ENCODE data around the gene TTC38. TPM values are rescaled to one million over a fixed set of nuclear protein-coding genes. Genes with fewer than 3 reads are reported as not detected.
A peak's percentile ranks its signal among the peaks of the same experiment; 100 is the strongest.

TTC38 gene
- total RNA-seq, 1 donor from 2014 or later = 16.1 TPM

DNA sequence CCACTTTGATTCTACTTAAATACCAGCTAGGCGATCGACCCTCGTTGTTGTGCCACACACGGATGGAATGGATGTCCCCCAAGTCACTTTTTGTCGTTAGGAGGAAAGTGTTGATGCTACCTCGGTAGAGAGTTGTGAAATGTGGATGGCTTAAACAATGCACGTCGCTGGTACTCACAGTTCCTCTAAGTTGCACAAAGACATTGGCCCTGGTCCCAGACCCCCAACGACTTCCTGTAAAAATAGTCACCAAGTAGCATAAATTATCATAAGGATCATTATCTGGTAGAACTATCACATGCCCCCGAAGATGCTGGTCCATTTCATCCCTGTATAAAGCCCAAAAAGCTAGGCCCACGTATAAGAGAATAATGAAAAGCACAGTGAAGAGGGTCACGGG is 8.4 kb upstream of the TTC38 start:
- FAIRE-seq (no peak), DNase-seq (ENCODE audit: low read depth) (no peak)
- peaks cover 56% of the 10 kb centered on the region for H3K27me3 Mint-ChIP-seq (ENCODE audit: low read depth, unreplicated experiment)
- H3K36me3 Mint-ChIP-seq (ENCODE audit: low read depth, unreplicated experiment) = peaks cover 16% of the 10 kb centered on the region
- peaks cover 2% of the 10 kb centered on the region for H3K9me3 ChIP-seq (ENCODE audit: insufficient read depth, low read depth, low read length)
- no peak overlapping the region for H3K4me2 ChIP-seq (ENCODE audit: low read length)
- H3K4me3 Mint-ChIP-seq (ENCODE audit: unreplicated experiment) = no peak overlapping the region
- H3K4me1 Mint-ChIP-seq (ENCODE audit: low read depth, unreplicated experiment) = no peaks in the 10 kb centered on the region
- TF ChIP-seq, protein P1, sequence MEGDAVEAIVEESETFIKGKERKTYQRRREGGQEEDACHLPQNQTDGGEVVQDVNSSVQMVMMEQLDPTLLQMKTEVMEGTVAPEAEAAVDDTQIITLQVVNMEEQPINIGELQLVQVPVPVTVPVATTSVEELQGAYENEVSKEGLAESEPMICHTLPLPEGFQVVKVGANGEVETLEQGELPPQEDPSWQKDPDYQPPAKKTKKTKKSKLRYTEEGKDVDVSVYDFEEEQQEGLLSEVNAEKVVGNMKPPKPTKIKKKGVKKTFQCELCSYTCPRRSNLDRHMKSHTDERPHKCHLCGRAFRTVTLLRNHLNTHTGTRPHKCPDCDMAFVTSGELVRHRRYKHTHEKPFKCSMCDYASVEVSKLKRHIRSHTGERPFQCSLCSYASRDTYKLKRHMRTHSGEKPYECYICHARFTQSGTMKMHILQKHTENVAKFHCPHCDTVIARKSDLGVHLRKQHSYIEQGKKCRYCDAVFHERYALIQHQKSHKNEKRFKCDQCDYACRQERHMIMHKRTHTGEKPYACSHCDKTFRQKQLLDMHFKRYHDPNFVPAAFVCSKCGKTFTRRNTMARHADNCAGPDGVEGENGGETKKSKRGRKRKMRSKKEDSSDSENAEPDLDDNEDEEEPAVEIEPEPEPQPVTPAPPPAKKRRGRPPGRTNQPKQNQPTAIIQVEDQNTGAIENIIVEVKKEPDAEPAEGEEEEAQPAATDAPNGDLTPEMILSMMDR (IDR thresholded peaks at IDR 0.05; ENCODE audit: insufficient read depth, low read depth, low read length) = no peak
- TF ChIP-seq EZH2 (IDR thresholded peaks at IDR 0.05; ENCODE audit: insufficient read depth, low read length) = no peak
- peaks cover 15% of the 10 kb centered on the region for H3K27me3 ChIP-seq (ENCODE audit: insufficient read depth, low read length)
- H3K4me3 ChIP-seq (ENCODE audit: insufficient read depth, low read depth, low read length) = no peak overlapping the region
- H4K20me1 ChIP-seq (ENCODE audit: insufficient read depth, low read length) = no peaks in the 10 kb centered on the region
- no peaks in the 10 kb centered on the region for H3K79me2 ChIP-seq (ENCODE audit: insufficient read depth, low read length)
- peaks cover 34% of the 10 kb centered on the region for H3K9me3 Mint-ChIP-seq (ENCODE audit: unreplicated experiment)
- no peak overlapping the region for H3K27ac Mint-ChIP-seq (ENCODE audit: unreplicated experiment)
- H3K9ac ChIP-seq (ENCODE audit: low read length) = no peak overlapping the region
- H2AFZ ChIP-seq (ENCODE audit: low read depth, low read length) = no peak overlapping the region
- H3K4me1 ChIP-seq (ENCODE audit: insufficient read depth, low read length) = no peaks in the 10 kb centered on the region
- H3K27ac ChIP-seq (ENCODE audit: low read depth, low read length) = no peak overlapping the region
- H3K36me3 ChIP-seq (ENCODE audit: insufficient read depth, low read length) = no peaks in the 10 kb centered on the region

DNA sequence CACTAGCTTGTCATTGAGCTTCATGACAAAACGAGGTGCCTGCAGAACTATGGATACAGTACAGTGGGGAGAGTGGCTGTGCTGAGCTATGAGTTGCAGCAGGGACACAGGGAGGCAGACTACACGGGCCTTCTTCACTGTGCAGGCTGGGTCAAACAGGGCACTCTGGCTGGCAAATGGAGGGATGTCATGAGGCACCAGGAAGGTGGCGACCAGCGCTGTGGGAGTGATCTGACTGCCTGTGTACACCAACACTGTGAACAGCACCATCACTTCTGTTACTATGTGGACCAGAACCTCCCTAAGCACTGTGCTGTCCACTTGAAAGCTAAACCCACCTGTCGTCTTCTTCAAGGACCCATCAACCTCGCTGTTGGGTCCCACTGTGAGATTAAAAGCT is 7.8 kb upstream of the TTC38 start:
- no peak overlapping the region for H3K27ac Mint-ChIP-seq (ENCODE audit: unreplicated experiment)
- Histone ChIP-seq H3K36me3 (ENCODE audit: insufficient read depth, low read length) (no peaks in the 10 kb centered on the region), H3K79me2 (ENCODE audit: insufficient read depth, low read length) (no peaks in the 10 kb centered on the region), H3K4me3 (ENCODE audit: insufficient read depth, low read depth, low read length) (no peak overlapping the region), H3K9ac (ENCODE audit: low read length) (no peak overlapping the region), H2AFZ (ENCODE audit: low read depth, low read length) (no peak overlapping the region), H3K4me2 (ENCODE audit: low read length) (no peak overlapping the region), H4K20me1 (ENCODE audit: insufficient read depth, low read length) (no peaks in the 10 kb centered on the region), H3K27me3 (ENCODE audit: insufficient read depth, low read length) (peaks cover 15% of the 10 kb centered on the region), H3K27ac (ENCODE audit: low read depth, low read length) (no peak overlapping the region), H3K9me3 (ENCODE audit: insufficient read depth, low read depth, low read length) (peaks cover 2% of the 10 kb centered on the region), H3K4me1 (ENCODE audit: insufficient read depth, low read length) (no peaks in the 10 kb centered on the region)
- TF ChIP-seq, protein P1 (IDR thresholded peaks at IDR 0.05; ENCODE audit: insufficient read depth, low read depth, low read length) = no peak
- no peak for TF ChIP-seq EZH2 (IDR thresholded peaks at IDR 0.05; ENCODE audit: insufficient read depth, low read length)
- peaks cover 61% of the 10 kb centered on the region for H3K27me3 Mint-ChIP-seq (ENCODE audit: low read depth, unreplicated experiment)
- peaks cover 34% of the 10 kb centered on the region for H3K9me3 Mint-ChIP-seq (ENCODE audit: unreplicated experiment)
- peaks cover 15% of the 10 kb centered on the region for H3K36me3 Mint-ChIP-seq (ENCODE audit: low read depth, unreplicated experiment)
- DNase-seq (ENCODE audit: low read depth) (no peak), FAIRE-seq (no peak)
- H3K4me3 Mint-ChIP-seq (ENCODE audit: unreplicated experiment) = no peak overlapping the region
- H3K4me1 Mint-ChIP-seq (ENCODE audit: low read depth, unreplicated experiment) = no peaks in the 10 kb centered on the region

DNA sequence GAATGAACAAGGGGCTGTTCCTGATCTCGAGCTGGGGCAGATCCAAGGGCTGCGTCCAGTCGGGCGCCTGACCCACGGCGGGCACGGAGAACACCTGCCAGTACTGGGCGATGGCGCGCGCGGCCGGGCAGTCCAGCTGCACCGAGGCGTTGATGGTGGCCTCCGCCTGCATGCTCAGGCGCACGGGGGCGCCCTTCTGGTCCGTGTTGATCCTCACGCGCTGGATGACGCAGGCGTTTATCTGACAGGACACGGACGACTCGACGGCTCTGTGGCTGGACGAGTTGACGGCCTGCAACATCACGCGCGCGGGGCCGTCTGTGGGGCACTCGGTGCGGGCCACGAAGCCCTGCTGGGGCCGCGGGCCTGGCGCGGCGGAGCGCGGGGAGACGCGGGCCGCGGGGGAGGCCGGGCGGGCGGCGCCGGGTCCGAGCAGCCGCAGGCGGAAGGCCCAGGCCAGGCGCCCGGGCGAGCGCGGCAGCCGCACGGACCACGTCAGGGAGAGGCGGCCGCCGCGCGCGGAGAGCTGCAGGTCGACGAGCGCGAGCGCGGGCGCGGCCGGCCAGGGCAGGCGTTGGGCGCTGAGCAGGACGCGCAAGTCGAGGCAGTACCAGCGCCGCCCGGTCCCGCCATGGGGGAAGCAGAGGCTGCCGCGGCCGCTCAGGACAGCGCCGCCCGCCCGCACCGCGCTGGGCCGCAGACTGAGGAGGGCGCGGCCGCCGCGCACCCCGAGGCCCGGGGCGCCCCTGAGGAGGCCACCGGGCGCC is 5.2 kb upstream of the TTC38 start:
- H2AFZ ChIP-seq (ENCODE audit: low read depth, low read length) = peak overlapping the region; percentile 51
- DNase-seq (ENCODE audit: low read depth) (peak; percentile 24), FAIRE-seq (no peak)
- Mint-ChIP-seq H3K4me1 (ENCODE audit: low read depth, unreplicated experiment) (no peaks in the 10 kb centered on the region), H3K27me3 (ENCODE audit: low read depth, unreplicated experiment) (peaks cover 59% of the 10 kb centered on the region), H3K36me3 (ENCODE audit: low read depth, unreplicated experiment) (peaks cover 7% of the 10 kb centered on the region), H3K27ac (ENCODE audit: unreplicated experiment) (no peak overlapping the region), H3K9me3 (ENCODE audit: unreplicated experiment) (peaks cover 34% of the 10 kb centered on the region), H3K4me3 (ENCODE audit: unreplicated experiment) (no peak overlapping the region)
- no peaks in the 10 kb centered on the region for H3K4me1 ChIP-seq (ENCODE audit: insufficient read depth, low read length)
- peak overlapping the region; percentile 52 for H3K4me2 ChIP-seq (ENCODE audit: low read length)
- H3K36me3 ChIP-seq (ENCODE audit: insufficient read depth, low read length) = no peaks in the 10 kb centered on the region
- H4K20me1 ChIP-seq (ENCODE audit: insufficient read depth, low read length) = no peaks in the 10 kb centered on the region
- H3K9me3 ChIP-seq (ENCODE audit: insufficient read depth, low read depth, low read length) = peaks cover 2% of the 10 kb centered on the region
- no peaks in the 10 kb centered on the region for H3K79me2 ChIP-seq (ENCODE audit: insufficient read depth, low read length)
- H3K4me3 ChIP-seq (ENCODE audit: insufficient read depth, low read depth, low read length) = no peak overlapping the region
- H3K9ac ChIP-seq (ENCODE audit: low read length) = no peak overlapping the region
- H3K27me3 ChIP-seq (ENCODE audit: insufficient read depth, low read length) = peaks cover 15% of the 10 kb centered on the region
- no peak overlapping the region for H3K27ac ChIP-seq (ENCODE audit: low read depth, low read length)
- TF ChIP-seq, protein P1 (IDR thresholded peaks at IDR 0.05; ENCODE audit: insufficient read depth, low read depth, low read length) = no peak
- no peak for TF ChIP-seq EZH2 (IDR thresholded peaks at IDR 0.05; ENCODE audit: insufficient read depth, low read length)

All from astrocyte (in vitro differentiated cells and primary cell).